ENCODE measurements around the gene WDR37.
A peak's percentile ranks its signal among the peaks of the same experiment; 100 is the strongest.
"Not testable (repeated sequence)": the region's sequence is repeated elsewhere in the genome, so short reads cannot be mapped to it uniquely, and the experiment has no call there.

Gene WDR37, protein sequence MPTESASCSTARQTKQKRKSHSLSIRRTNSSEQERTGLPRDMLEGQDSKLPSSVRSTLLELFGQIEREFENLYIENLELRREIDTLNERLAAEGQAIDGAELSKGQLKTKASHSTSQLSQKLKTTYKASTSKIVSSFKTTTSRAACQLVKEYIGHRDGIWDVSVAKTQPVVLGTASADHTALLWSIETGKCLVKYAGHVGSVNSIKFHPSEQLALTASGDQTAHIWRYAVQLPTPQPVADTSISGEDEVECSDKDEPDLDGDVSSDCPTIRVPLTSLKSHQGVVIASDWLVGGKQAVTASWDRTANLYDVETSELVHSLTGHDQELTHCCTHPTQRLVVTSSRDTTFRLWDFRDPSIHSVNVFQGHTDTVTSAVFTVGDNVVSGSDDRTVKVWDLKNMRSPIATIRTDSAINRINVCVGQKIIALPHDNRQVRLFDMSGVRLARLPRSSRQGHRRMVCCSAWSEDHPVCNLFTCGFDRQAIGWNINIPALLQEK

DNA sequence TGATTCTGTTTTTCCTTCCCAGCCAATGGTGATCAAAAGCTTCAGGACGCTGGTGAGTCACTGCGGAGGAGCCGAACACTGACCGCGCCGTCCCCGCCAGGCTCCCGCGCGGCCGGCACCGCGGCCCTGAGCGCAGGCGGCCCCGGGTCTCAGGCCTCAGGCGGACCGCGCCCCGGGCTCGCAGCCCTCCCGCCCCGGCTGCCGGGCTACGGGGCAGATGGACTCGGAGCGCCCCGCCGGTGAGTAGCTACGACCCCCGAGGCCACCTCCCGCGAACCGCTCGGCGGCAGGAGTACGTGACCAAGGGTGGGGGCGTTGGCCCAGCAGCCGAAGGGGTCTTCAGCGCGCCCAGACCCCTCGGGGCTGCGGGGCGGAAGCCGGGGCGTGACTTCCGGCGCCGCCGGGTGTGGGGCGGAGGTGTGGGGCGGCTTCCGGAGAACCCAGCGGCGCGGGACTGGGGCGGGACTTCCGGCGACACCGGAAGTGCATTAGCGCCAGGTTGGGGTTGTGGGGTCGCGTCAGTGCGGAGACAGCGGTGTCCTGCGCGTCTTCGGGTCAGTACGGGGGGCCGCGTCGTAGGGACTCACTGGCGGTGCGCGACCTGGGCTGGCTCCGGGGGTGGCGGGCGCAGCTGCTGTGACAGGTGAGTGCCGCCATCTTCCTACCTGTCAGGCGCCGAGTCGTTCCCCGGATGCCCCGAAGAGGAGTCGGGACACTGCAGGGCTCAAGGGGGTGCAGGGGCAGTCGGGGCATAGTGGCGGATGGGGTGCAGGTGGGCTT lies at the start of gene WDR37:
Gene WDR37, plus strand, starts transcription at position 60 of the 780 bp plus-strand sequence. CDS start 15,771 bp downstream, outside the sequence.
- in situ Hi-C loops (cut with MboI; ENCODE audit: low sequenced_read_pairs, unreplicated experiment): no loop called here
- TF ChIP-seq, protein P1, sequence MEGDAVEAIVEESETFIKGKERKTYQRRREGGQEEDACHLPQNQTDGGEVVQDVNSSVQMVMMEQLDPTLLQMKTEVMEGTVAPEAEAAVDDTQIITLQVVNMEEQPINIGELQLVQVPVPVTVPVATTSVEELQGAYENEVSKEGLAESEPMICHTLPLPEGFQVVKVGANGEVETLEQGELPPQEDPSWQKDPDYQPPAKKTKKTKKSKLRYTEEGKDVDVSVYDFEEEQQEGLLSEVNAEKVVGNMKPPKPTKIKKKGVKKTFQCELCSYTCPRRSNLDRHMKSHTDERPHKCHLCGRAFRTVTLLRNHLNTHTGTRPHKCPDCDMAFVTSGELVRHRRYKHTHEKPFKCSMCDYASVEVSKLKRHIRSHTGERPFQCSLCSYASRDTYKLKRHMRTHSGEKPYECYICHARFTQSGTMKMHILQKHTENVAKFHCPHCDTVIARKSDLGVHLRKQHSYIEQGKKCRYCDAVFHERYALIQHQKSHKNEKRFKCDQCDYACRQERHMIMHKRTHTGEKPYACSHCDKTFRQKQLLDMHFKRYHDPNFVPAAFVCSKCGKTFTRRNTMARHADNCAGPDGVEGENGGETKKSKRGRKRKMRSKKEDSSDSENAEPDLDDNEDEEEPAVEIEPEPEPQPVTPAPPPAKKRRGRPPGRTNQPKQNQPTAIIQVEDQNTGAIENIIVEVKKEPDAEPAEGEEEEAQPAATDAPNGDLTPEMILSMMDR (IDR thresholded peaks at IDR 0.05; ENCODE audit: borderline replicate concordance, control extremely low read depth, extremely low read depth, insufficient read depth, missing control alignments): no peak
- peak; percentile 96 for DNase-seq (ENCODE audit: low spot score)

DNA sequence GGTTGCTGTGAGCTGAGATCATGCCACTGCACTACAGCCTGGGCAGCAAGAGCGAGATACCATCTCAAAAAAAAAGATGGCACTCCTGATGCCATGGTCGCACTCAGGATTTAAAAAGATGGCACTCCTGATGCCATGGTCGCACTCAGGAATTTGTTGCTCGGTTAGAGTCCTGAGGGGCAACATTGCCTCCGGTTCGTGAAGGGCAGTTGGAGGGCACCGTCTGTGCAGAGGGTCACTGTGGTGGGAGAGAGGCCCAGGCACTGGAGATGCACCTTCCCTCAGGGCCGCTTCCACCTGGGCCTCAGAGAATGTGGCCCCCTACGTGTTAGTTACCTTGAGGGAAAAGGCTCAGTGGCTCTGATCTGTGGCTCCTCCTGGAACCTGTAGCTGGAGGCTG lies 49.6 kb upstream of the WDR37 start:
- DNase-seq (ENCODE audit: low spot score): no peak
- in situ Hi-C loops (cut with MboI; ENCODE audit: low sequenced_read_pairs, unreplicated experiment): no loop called here
- TF ChIP-seq, protein P1 (IDR thresholded peaks at IDR 0.05; ENCODE audit: borderline replicate concordance, control extremely low read depth, extremely low read depth, insufficient read depth, missing control alignments): no peak

DNA sequence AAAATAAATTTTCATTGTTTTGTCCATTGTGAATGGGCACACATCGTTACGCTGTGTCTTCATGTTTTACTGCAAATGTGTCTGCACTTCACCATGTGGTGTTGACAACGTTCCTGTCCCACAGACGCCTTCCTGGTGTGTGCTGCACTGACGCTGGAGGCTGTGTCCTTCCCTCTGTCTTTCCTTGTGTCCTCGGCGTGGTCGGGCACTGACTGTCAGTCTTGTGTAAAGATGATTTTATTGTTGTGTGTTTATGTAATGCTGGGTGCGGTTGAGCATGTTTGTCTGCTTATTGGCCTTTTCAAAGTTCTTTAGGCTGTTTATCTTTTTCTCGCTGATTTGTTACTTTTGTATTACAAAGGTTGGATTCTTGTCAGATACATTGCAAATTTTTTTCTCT lies 48.6 kb upstream of the WDR37 start:
- in situ Hi-C loops (cut with MboI; ENCODE audit: low sequenced_read_pairs, unreplicated experiment): no loop called here
- DNase-seq (ENCODE audit: low spot score): no peak
- TF ChIP-seq, protein P1 (IDR thresholded peaks at IDR 0.05; ENCODE audit: borderline replicate concordance, control extremely low read depth, extremely low read depth, insufficient read depth, missing control alignments): no peak

DNA sequence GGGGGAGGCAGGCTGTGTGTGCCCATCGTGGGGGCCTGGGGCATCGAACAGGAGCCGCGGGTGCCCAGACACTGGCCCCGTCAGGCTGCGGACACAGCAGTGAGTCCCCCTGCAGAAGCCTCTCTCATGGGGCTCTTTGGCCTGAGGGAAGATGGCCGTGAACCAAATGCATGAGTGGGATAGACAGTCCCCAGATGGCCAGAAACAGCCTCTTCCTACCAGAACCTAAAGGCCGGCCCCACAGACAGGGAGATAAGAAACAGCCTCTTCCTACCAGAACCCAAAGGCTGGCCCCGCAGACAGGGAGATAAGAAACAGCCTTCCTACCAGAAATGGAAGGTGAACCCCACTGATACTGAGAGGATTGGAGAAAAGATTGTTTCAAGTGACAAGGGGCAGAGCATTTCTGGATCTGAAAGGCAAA lies 47.1 kb upstream of the WDR37 start:
- TF ChIP-seq, protein P1 (IDR thresholded peaks at IDR 0.05; ENCODE audit: borderline replicate concordance, control extremely low read depth, extremely low read depth, insufficient read depth, missing control alignments): no peak
- in situ Hi-C loops (cut with MboI; ENCODE audit: low sequenced_read_pairs, unreplicated experiment): no loop called here
- no peak for DNase-seq (ENCODE audit: low spot score)

DNA sequence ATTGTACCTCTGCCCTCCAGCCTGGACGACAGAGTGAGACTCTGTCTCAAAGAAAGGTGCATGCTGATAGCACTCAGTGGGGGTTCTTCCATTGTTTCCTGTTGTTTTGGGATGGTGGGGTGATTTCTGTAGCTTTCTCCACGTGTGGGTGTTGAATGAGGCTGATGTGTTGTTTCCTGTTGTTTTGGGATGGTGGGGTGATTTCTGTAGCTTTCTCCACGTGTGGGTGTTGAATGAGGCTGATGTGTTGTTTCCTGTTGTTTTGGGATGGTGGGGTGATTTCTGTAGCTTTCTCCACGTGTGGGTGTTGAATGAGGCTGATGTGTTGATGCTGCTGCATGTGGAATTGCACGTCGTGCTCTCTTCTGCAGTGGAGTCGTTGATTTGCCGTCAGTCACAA lies 46.2 kb upstream of the WDR37 start:
- in situ Hi-C loops (cut with MboI; ENCODE audit: low sequenced_read_pairs, unreplicated experiment); DNase-seq (ENCODE audit: low spot score): not testable (repeated sequence)

DNA sequence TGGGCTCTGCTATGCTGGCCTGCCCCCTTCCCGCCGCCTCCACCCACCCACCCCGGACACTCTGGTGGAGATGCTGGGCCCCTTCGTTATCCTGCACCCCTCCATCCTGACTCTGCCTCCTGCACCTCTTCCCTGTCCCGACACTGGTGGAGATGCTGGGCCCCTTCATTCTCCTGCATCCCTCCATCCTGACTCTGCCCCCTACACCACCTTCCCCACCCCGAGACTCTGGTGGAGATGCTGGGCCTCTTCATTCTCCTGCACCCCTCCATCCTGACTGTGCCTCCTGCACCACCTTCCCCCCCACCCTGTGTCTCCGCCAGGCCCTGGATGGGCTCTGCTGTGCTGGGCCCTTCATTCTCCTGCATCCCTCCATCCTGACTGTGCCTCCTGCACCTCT lies 45.5 kb upstream of the WDR37 start:
- DNase-seq (ENCODE audit: low spot score): no peak
- TF ChIP-seq, protein P1 (IDR thresholded peaks at IDR 0.05; ENCODE audit: borderline replicate concordance, control extremely low read depth, extremely low read depth, insufficient read depth, missing control alignments): no peak
- in situ Hi-C loops (cut with MboI; ENCODE audit: low sequenced_read_pairs, unreplicated experiment): no loop called here

DNA sequence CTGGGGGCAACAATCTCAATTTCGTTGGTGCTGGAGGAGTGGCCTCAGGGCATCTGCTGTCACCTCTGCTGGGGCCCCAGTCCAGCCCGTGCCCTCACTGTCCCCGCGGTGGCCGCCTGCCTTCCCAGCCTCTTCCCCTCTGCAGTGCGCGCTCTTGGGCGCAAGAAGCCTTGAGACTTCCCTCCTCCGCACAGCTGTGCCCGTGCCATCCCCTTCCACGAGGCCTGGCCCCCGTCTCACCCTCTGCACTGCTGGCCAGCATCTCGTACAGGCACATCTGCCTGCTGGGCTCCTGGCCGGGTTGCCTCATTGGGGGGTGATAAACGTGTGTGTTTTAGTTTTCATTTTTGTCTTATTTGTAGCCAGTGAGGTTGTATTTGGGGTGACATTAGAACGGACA lies 44.5 kb upstream of the WDR37 start:
- no peak for DNase-seq (ENCODE audit: low spot score)
- in situ Hi-C loops (cut with MboI; ENCODE audit: low sequenced_read_pairs, unreplicated experiment): no loop called here
- TF ChIP-seq, protein P1 (IDR thresholded peaks at IDR 0.05; ENCODE audit: borderline replicate concordance, control extremely low read depth, extremely low read depth, insufficient read depth, missing control alignments): no peak

All from GM13976 (cell line).